GM18511 (cell line): ENCODE data around the gene CEP135.
"Not testable (repeated sequence)": the region's sequence is repeated elsewhere in the genome, so short reads cannot be mapped to it uniquely, and the experiment has no call there.

Experiments
- ATAC-seq: cut with Tn5 transposase; IDR thresholded peaks from one replicate; pipeline ENCODE4 v1.9.1; 2021; ENCODE audit warnings: mild to moderate bottlenecking, moderate library complexity; ENCODE audit not compliant: unreplicated experiment

CEP135 gene

DNA sequence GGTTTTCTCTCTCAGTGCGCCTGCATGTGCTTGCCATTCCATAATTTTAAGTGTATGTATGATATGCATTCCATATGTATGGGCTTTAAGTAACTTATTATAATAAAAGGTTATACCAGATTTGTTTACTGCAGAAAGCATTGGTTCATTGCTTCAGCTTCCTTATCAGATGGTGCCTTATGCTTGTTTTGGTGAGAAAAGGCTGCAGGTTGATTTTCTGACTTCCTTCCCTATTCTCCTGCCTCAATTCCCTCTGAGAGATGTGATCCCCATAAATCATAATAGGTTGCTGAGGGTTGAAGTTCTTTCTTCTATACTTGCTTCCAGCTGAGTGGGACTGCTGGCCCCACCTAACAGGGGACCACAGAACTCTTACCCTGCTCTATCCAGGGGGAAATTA lies 10.3 kb upstream of the CEP135 start:
- no peak for ATAC-seq

GRCh38 chr4:55939421-55939820 lies 9.3 kb upstream of the CEP135 start:
- ATAC-seq, result no peak

- no peak for ATAC-seq
Measured at GRCh38 chr4:55941881-55942396, 6.8 kb upstream of the CEP135 start.

DNA sequence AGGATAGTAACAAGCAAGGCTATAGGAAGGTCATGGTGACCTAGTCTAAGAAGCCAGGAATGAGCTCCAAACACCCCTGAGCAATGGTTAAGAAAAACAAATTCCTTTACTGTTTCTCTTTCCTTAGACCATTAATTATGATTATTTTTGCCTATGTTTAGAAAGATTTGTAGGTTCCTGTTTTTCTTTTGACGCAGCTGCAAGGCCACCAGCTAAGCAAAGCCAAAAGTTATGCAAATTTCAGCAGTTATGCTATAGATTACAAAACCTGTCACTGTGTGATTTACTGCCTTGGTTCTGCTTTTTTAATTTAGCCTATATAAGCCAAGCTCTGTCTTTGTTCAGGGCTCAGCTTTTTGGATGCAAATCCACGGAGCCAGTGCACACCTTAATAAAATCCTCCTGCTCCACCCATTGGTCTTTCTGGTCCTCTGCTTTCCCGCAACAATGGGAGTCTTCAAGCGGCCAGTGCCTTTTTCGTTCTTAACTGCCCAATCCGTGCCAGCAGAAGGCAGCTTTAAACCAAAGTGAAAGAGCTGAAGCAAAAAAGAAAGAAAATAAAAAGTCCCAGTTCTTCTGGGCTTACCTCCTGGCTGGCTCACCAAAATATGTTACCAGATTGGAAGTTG lies 1.4 kb upstream of the CEP135 start:
- ATAC-seq, result peak; percentile 30

- ATAC-seq, result peak; percentile 32
Measured at GRCh38 chr4:55947912-55948725, 626 bp upstream of the CEP135 start.

- ATAC-seq, result no peak
Measured at GRCh38 chr4:55949482-55949802, 697 bp downstream of the CEP135 start.

- ATAC-seq, result no peak
Measured at GRCh38 chr4:55951191-55951922, 2.6 kb downstream of the CEP135 start.

- no peak for ATAC-seq
Measured at GRCh38 chr4:55955710-55956109, 7.0 kb downstream of the CEP135 start.

GRCh38 chr4:55959655-55960054 lies 10.9 kb downstream of the CEP135 start:
- ATAC-seq, result no peak

DNA sequence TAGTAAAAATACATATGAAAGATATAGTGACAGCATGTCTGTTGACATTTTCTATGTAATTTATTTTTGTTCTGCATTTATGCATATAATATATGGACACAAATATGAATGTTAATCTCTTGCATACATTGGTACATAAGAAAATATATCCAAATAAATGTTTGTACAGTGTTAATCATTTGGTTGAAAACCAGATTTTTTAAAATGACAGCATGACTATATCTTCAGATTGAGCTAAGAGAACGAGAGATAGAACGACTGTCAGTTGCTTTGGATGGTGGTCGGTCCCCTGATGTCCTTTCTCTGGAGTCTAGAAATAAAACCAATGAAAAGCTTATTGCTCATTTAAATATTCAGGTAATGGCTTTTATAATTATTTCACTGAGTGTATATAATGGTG lies 15.3 kb downstream of the CEP135 start:
- no peak for ATAC-seq

DNA sequence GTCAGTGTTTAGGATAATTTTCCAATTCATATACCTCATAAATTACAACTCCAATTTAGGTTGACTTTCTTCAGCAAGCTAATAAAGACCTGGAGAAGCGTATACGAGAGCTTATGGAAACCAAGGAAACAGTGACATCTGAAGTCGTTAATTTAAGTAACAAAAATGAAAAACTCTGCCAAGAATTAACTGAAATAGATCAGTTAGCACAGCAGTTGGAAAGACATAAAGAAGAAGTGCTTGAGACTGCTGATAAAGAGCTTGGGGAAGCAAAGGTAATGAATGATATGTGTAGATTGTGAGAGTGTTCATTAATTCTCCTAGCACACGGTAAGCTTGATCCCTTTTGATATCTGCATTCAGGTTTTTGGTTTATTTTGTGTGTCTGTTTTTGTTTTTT lies 16.8 kb downstream of the CEP135 start:
- no peak for ATAC-seq

- ATAC-seq, result not testable (repeated sequence)
Measured at GRCh38 chr4:55966324-55966723, 17.6 kb downstream of the CEP135 start.

DNA sequence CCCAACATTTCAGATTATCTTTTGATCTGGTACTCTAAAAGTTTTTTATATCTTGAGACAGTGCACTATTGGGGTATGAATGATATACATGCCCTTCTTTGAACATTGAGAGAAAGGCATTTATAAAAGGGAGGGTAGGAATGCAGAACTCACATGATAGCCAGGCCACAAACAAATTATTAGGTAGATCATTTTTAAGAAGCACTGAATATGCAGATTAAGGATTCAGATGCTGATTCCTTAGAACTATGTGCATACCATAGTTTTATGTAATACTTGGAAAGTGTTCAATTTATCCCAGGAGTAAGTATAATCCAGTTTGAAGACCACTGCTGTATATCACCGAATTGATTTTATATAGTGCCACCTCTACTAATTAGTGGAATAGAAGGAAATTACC lies 18.6 kb downstream of the CEP135 start:
- no peak for ATAC-seq

GRCh38 chr4:55973650-55974049 lies 24.9 kb downstream of the CEP135 start:
- no peak for ATAC-seq

GRCh38 chr4:55977811-55978210 lies 29.1 kb downstream of the CEP135 start:
- no peak for ATAC-seq

DNA sequence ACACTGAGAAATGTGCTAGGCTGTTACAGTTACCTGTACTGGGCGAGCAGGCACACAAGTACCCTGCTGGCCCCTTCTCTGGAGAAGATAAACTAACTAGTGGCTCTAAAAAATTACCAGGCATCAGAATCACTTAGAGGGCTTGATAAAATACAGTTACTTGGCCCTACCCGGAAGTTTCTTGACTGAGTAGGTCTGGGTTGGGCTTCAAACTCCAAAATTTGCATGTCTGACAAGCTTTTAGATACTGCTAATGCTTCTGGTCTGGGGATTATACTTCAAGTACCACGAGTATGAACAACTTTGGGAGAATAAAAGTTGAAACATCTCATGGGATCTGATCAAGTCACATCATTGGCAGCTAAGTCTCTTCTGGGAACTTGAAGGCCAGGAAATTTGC lies 30.8 kb downstream of the CEP135 start:
- ATAC-seq, result no peak

- ATAC-seq, result peak; percentile 56
Measured at GRCh38 chr4:55980725-55981124, 32.0 kb downstream of the CEP135 start.

DNA sequence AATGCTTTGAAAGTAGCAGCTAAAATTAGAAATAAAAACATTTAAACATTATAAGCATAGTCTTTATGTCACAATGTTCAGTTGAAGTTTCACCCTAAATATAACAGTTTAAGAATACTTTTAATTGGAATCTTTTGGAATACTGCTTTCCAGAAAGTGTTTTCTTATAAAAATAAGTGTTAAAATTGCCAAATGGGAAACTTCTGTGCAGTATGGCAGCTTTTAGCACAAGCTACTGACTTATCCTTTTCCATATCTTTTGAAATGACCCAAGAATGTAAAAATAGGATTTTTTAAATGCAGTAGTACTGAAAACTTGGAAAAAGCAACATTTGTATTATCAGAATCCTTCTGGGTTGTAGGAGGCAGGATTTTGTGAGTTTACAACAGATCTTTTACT lies 34.2 kb downstream of the CEP135 start:
- no peak for ATAC-seq

GRCh38 chr4:55989766-55990165 lies 41.0 kb downstream of the CEP135 start:
- no peak for ATAC-seq

DNA sequence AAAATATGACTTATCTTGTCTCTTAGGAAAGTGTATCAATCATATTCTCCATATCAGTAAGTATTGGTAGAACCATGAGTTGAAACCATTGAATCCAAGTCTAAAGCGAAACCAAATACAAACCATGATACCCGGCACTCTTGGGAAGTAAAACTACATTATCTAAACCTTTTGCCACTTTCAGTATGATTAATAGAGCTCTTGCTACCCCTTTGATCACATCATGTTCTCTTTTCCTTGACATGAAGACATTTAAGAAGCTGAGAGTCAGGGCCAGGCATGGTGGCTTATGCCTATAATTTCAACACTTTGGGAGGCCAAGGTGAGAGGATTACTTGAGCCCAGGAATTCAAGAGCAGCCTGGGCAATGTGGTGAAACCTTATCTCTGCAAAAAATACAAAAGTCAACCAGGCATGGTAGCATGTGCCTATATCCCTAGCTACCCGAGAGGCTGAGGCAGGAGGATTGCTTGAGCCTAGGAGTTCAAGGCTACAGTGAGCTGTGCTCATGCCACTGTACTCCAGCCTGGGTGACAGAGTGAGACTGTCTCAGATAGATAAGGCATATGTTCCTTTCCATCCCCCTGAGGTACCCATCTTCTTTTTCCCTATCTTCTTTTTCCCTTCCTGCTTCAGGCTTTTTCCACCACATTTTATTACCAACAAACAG lies 45.4 kb downstream of the CEP135 start:
- peak; percentile 90 for ATAC-seq

GRCh38 chr4:55996646-55997045 lies 47.9 kb downstream of the CEP135 start:
- ATAC-seq, result no peak
